B cell (primary cell): ENCODE results near the gene CEP85L. TPM values are rescaled to one million over a fixed set of nuclear protein-coding genes. Genes with fewer than 3 reads are reported as not detected.

Source experiments
- ATAC-seq: fragments of 200-7000 bp; cut with Tn5 transposase; one replicate; pipeline ENCODE4 v1.10.0; 2021; ENCODE audit warnings: low read depth, mild to moderate bottlenecking, moderate number of reproducible peaks, moderate library complexity
- CTCF ChIA-PET: fragments of 350-600 bp; sonication (Branson Sonifier 250); formaldehyde crosslinking; loops from one replicate; lab custom pipeline; 2021; ENCODE audit warnings: antibody characterized with exemption, inconsistent platforms; lab: Charles Lee
- POLR2A ChIA-PET: fragments of 350-600 bp; sonication (Branson Sonifier 250); formaldehyde crosslinking; loops from one replicate; lab custom pipeline; 2021; ENCODE audit warnings: antibody characterized with exemption; lab: Charles Lee
- DNase-seq: peaks from one replicate; pipeline ENCODE4 v3.0.0; 2013
- H2AFZ ChIP-seq: 2 replicates; pipeline ENCODE4 v1.6.1; 2012; ENCODE audit warnings: mild to moderate bottlenecking, low read depth, low read length; ENCODE audit not compliant: insufficient read depth, poor library complexity, severe bottlenecking
- H3K27ac ChIP-seq, 2 donors: 1 replicate in 1 of 2; 2 replicates in 1 of 2; pipeline ENCODE4 v1.5.1; 2012 to 2013; ENCODE audit warnings: low read length in 2 of 2, mild to moderate bottlenecking in 2 of 2, moderate library complexity in 1 of 2
- H3K27me3 ChIP-seq, 4 experiments: fragments of 200-600 bp in 1 of 4; sonication (generic) in 1 of 4; replicated peaks in 1 of 4; 1 replicate in 2 of 4; 2 replicates in 2 of 4; pipeline versions ENCODE4 v1.6.1 to v1.7.0; 2013 to 2016; ENCODE audit warnings: low read length in 3 of 4, mild to moderate bottlenecking in 2 of 4, mixed read lengths in 1 of 4, moderate library complexity in 1 of 4; ENCODE audit not compliant: insufficient read depth in 4 of 4, control insufficient read depth in 3 of 4; ENCODE audit errors: control extremely low read depth in 1 of 4
- H3K36me3 ChIP-seq, 2 experiments: replicated peaks in 1 of 2; 1 replicate in 1 of 2; 2 replicates in 1 of 2; pipeline versions ENCODE4 v1.6.1 to v1.7.1; 2013; ENCODE audit warnings: low read length in 1 of 2; ENCODE audit not compliant: insufficient read depth in 2 of 2, control insufficient read depth in 1 of 2; ENCODE audit errors: control extremely low read depth in 1 of 2, extremely low read depth in 1 of 2
- H3K4me1 ChIP-seq, 2 donors: fragments of 200-600 bp in 1 of 2; sonication (generic) in 1 of 2; 1 replicate in 1 of 2; 2 replicates in 1 of 2; pipeline versions ENCODE4 v1.5.1 to v1.6.1; 2013 to 2017; ENCODE audit warnings: low read length in 2 of 2; ENCODE audit not compliant: control insufficient read depth in 2 of 2, insufficient read depth in 2 of 2
- H3K4me2 ChIP-seq: replicated peaks from 2 replicates; pipeline ENCODE3; 2012; ENCODE audit warnings: mild to moderate bottlenecking, low read depth, low read length; ENCODE audit not compliant: poor library complexity, severe bottlenecking
- H3K4me3 ChIP-seq, 5 experiments: fragments of 200-600 bp in 1 of 5; sonication (generic) in 1 of 5; 1 replicate in 3 of 5; 2 replicates in 2 of 5; pipeline versions ENCODE4 v1.5.1 to v1.7.0; 2011 to 2016; ENCODE audit warnings: low read length in 4 of 5, mild to moderate bottlenecking in 4 of 5, low read depth in 2 of 5, control low read depth in 1 of 5, moderate library complexity in 1 of 5; ENCODE audit not compliant: insufficient read depth in 1 of 5; ENCODE audit errors: control extremely low read depth in 1 of 5, extremely low read depth in 1 of 5
- H3K79me2 ChIP-seq: fragments of 200-600 bp; sonication (generic); one replicate; pipeline ENCODE4 v1.6.0; 2016; ENCODE audit warnings: low read length; ENCODE audit not compliant: control insufficient read depth, insufficient read depth
- H3K9ac ChIP-seq: fragments of 200-600 bp; sonication (generic); 2 replicates; pipeline ENCODE4 v1.6.1; 2017; ENCODE audit warnings: mild to moderate bottlenecking, low read length, moderate library complexity
- H3K9me3 ChIP-seq, 3 donors: one replicate each; pipeline versions ENCODE4 v1.6.1 to v1.7.1; 2013; ENCODE audit warnings: low read length in 2 of 3; ENCODE audit not compliant: control insufficient read depth in 2 of 3, insufficient read depth in 1 of 3; ENCODE audit errors: control extremely low read depth in 1 of 3
- H4K20me1 ChIP-seq: 2 replicates; pipeline ENCODE4 v1.6.0; 2012; ENCODE audit warnings: mild to moderate bottlenecking, low read length; ENCODE audit not compliant: insufficient read depth, control insufficient read depth, poor library complexity, severe bottlenecking
- H3K27ac Mint-ChIP-seq: one replicate; pipeline ENCODE4 v1.8.0; 2021; ENCODE audit warnings: mixed read lengths
- H3K27me3 Mint-ChIP-seq: one replicate; pipeline ENCODE4 v1.8.0; 2021; ENCODE audit warnings: mixed read lengths
- H3K4me1 Mint-ChIP-seq: one replicate; pipeline ENCODE4 v1.8.0; 2021; ENCODE audit warnings: mixed read lengths
- H3K4me3 Mint-ChIP-seq: one replicate; pipeline ENCODE4 v1.8.0; 2021; ENCODE audit warnings: mixed read lengths
- H3K9me3 Mint-ChIP-seq: one replicate; pipeline ENCODE4 v1.8.0; 2022; ENCODE audit warnings: mixed read lengths; ENCODE audit not compliant: insufficient read depth
- CTCF ChIP-seq: fragments of 200-600 bp; IDR thresholded peaks from one replicate; pipeline ENCODE4 v1.8.0; 2022; ENCODE audit warnings: antibody characterized with exemption, mild to moderate bottlenecking
- EZH2 ChIP-seq: IDR thresholded peaks from 2 replicates; pipeline ENCODE4 v1.6.1; 2012; ENCODE audit warnings: borderline replicate concordance, low read depth, mild to moderate bottlenecking, moderate library complexity, low read length; ENCODE audit not compliant: insufficient read depth, poor library complexity, severe bottlenecking
- WGBS: methylation state at CpG from one replicate; pipeline ENCODE4 v1.1.5; 2013; ENCODE audit warnings: missing lambda C conversion rate; ENCODE audit not compliant: insufficient coverage; 5-methylcytosine and 5-hydroxymethylcytosine counted together
- intact Hi-C: fragments of 100-400 bp; cut with micrococcal nuclease; formaldehyde crosslinking; loops from one replicate; pipeline ENCODE4 v1.10.0; 2022
- polyA plus RNA-seq: library from polyadenylated mRNA; depleted of rRNA; stranded (reverse); fragments of >200 nt; gene quantifications from 2 replicates; pipeline ENCODE4 v1.2.3, GENCODE V29; 2012
- total RNA-seq, 2 donors: library from RNA; stranded (reverse); fragments of 120-200 nt in 1 of 2; gene quantifications; 1 replicate in 1 of 2; 2 replicates in 1 of 2; pipeline versions ENCODE4 v1.2.3 to v1.2.4, GENCODE V29; 2013 to 2022

The CEP85L gene
- total and polyA plus RNA-seq, 2 donors (not counting 1 experiment from before 2014, with no cell fraction given), result 7.6 to 32.1 TPM

- Histone ChIP-seq H3K9ac (no peak overlapping the region), H3K9me3 (peaks cover 0 to 6% (median 0%) of the 10 kb centered on the region in 3 donors), H3K36me3 (peaks cover 0 to 10% of the 10 kb centered on the region in 2 experiments), H3K79me2 (peaks cover 3% of the 10 kb centered on the region), H2AFZ (no peak overlapping the region), H3K4me2 (no peak overlapping the region), H3K4me3 (no peak overlapping the region), H4K20me1 (no peaks in the 10 kb centered on the region), H3K27ac (no peak overlapping the region), H3K27me3 (no peaks in the 10 kb centered on the region), H3K4me1 (no peaks in the 10 kb centered on the region)
- intact Hi-C loops, result no loop called here
- no peak for ATAC-seq
- Mint-ChIP-seq H3K4me3 (no peak overlapping the region), H3K27ac (no peak overlapping the region), H3K4me1 (peaks cover 10% of the 10 kb centered on the region), H3K27me3 (no peaks in the 10 kb centered on the region), H3K9me3 (no peaks in the 10 kb centered on the region)
- TF ChIP-seq CTCF, result no peak
- no peak for TF ChIP-seq EZH2
- ChIA-PET POLR2A (no interaction called here), CTCF (interaction anchor here (1.0 to 2.2 kb wide), 2 partner anchors 32 to 37 kb away, joined by 3 to 11 read pairs; no protein-coding TSS in a partner anchor)
- DNase-seq, result no peak
- no CpG with 5 or more reads among the region's 2 CpGs for WGBS
Measured at GRCh38 chr6:118602300-118602699, 49.1 kb downstream of the CEP85L start.

GRCh38 chr6:118598324-118598723, 53.1 kb downstream of the CEP85L start:
- Mint-ChIP-seq H3K4me3 (no peak overlapping the region), H3K4me1 (no peaks in the 10 kb centered on the region), H3K27me3 (no peaks in the 10 kb centered on the region), H3K9me3 (no peaks in the 10 kb centered on the region), H3K27ac (no peak overlapping the region)
- H3K9me3 ChIP-seq, result peaks cover 0 to 2% (median 0%) of the 10 kb centered on the region in 3 donors
- intact Hi-C loops, result no loop called here
- H3K9ac ChIP-seq, result no peak overlapping the region
- no peak overlapping the region for H3K27ac ChIP-seq
- no peak overlapping the region for H2AFZ ChIP-seq
- ChIA-PET POLR2A (no interaction called here), CTCF (interaction anchor here (1.0 to 1.1 kb wide), 2 partner anchors 22 to 33 kb away, joined by 3 to 5 read pairs; no protein-coding TSS in a partner anchor)
- TF ChIP-seq EZH2 (no peak), CTCF (no peak)
- DNase-seq (no peak), ATAC-seq (no peak)
- no peaks in the 10 kb centered on the region for H4K20me1 ChIP-seq
- H3K4me1 ChIP-seq, result no peaks in the 10 kb centered on the region
- WGBS, result no CpG with 5 or more reads among the region's 2 CpGs
- H3K79me2 ChIP-seq, result peaks cover 6% of the 10 kb centered on the region
- no peak overlapping the region for H3K4me3 ChIP-seq
- H3K36me3 ChIP-seq, result peaks cover 2 to 4% of the 10 kb centered on the region in 2 experiments
- H3K4me2 ChIP-seq, result no peak overlapping the region
- H3K27me3 ChIP-seq, result no peaks in the 10 kb centered on the region
